Endothelial cell of umbilical vein (primary cell): ENCODE data around the gene C3orf49. TPM values are rescaled to one million over a fixed set of nuclear protein-coding genes. Genes with fewer than 3 reads are reported as not detected.
A peak's percentile ranks its signal among the peaks of the same experiment; 100 is the strongest.

ENCODE experiments used
- BruUV-seq: library from RNA; stranded (reverse); fragments of 400-500 nt; replicated peaks from 2 replicates; lab custom pipeline; 2021; lab: Mats Ljungman, UMichigan
- CTCF ChIA-PET: fragments of 300-600, 350-600 bp; sonication (Branson Sonifier 250); formaldehyde crosslinking; loops from one replicate; lab custom pipeline; 2021; ENCODE audit warnings: antibody characterized with exemption, inconsistent platforms; lab: Charles Lee
- POLR2A ChIA-PET: fragments of 300-600, 350-600 bp; sonication (Branson Sonifier 250); formaldehyde crosslinking; loops from one replicate; lab custom pipeline; 2021; ENCODE audit warnings: antibody characterized with exemption, inconsistent platforms; lab: Charles Lee
- DNase-seq: peaks from one replicate; pipeline ENCODE4 v3.0.0-alpha.2; 2011; ENCODE audit warnings: low read depth, low spot score
- FAIRE-seq: peaks from 2 replicates; lab custom pipeline; 2011; peaks lifted over from hg19 to GRCh38; lab: Jason Lieb, UNC
- H2AFZ ChIP-seq: 2 replicates; pipeline ENCODE4 v1.6.0; 2012; ENCODE audit warnings: low read depth, low read length, control low read depth, inconsistent platforms
- H3K27ac ChIP-seq: 2 replicates; pipeline ENCODE4 v1.5.1; 2011; ENCODE audit warnings: low read depth, mild to moderate bottlenecking, control low read depth, low read length, moderate library complexity; ENCODE audit not compliant: insufficient read depth
- H3K27me3 ChIP-seq, 2 experiments: 2 replicates each; pipeline versions ENCODE4 v1.6.0 to v1.6.1; 2011; ENCODE audit warnings: low read length in 2 of 2, mixed read lengths in 1 of 2; ENCODE audit not compliant: control insufficient read depth in 2 of 2, insufficient read depth in 2 of 2
- H3K36me3 ChIP-seq, 2 experiments: 2 replicates in 1 of 2; 3 replicates in 1 of 2; pipeline ENCODE4 v1.5.1; 2011; ENCODE audit warnings: low read length in 2 of 2, mild to moderate bottlenecking in 1 of 2, moderate library complexity in 1 of 2; ENCODE audit not compliant: control insufficient read depth in 2 of 2, insufficient read depth in 2 of 2; ENCODE audit errors: extremely low read depth in 1 of 2
- H3K4me1 ChIP-seq: 3 replicates; pipeline ENCODE4 v1.5.1; 2011; ENCODE audit warnings: mild to moderate bottlenecking, low read length; ENCODE audit not compliant: control insufficient read depth, insufficient read depth; ENCODE audit errors: extremely low read depth
- H3K4me2 ChIP-seq: 2 replicates; pipeline ENCODE4 v1.6.1; 2011; ENCODE audit warnings: low read length, control low read depth, mixed read lengths; ENCODE audit not compliant: insufficient read depth
- H3K4me3 ChIP-seq, 3 experiments: fragments of 200-600 bp in 1 of 3; sonication (generic), shearing (Covaris generic) in 1 of 3; replicated peaks in 1 of 3; 2 replicates each; pipeline ENCODE4 v1.5.1; 2011 to 2016; ENCODE audit warnings: control low read depth in 3 of 3, low read length in 3 of 3, mild to moderate bottlenecking in 2 of 3, inconsistent platforms in 1 of 3, low read depth in 1 of 3, moderate library complexity in 1 of 3; ENCODE audit not compliant: insufficient read depth in 1 of 3
- H3K79me2 ChIP-seq: 2 replicates; pipeline ENCODE4 v1.6.0; 2012; ENCODE audit warnings: low read length, inconsistent platforms; ENCODE audit not compliant: control insufficient read depth, insufficient read depth
- H3K9ac ChIP-seq: replicated peaks from 2 replicates; pipeline ENCODE3; 2011; ENCODE audit warnings: low read length, control low read depth; ENCODE audit not compliant: insufficient read depth; ENCODE audit errors: extremely low read depth
- H3K9me1 ChIP-seq: replicated peaks from 3 replicates; pipeline ENCODE4 v1.6.0; 2011; ENCODE audit warnings: mild to moderate bottlenecking, low read length; ENCODE audit not compliant: control insufficient read depth, insufficient read depth; ENCODE audit errors: extremely low read depth
- H3K9me3 ChIP-seq: replicated peaks from 2 replicates; pipeline ENCODE4 v1.5.1; 2012; ENCODE audit warnings: low read length, inconsistent platforms; ENCODE audit not compliant: control insufficient read depth, insufficient read depth
- H4K20me1 ChIP-seq: replicated peaks from 2 replicates; pipeline ENCODE3; 2011; ENCODE audit warnings: mild to moderate bottlenecking, low read length; ENCODE audit not compliant: control insufficient read depth, insufficient read depth; ENCODE audit errors: extremely low read depth
- CTCF ChIP-seq, 2 donors: IDR thresholded peaks; 1 replicate in 1 of 2; 2 replicates in 1 of 2; pipeline ENCODE4 v1.5.1; 2011; ENCODE audit warnings: low read length in 2 of 2, mild to moderate bottlenecking in 2 of 2, moderate library complexity in 2 of 2, control low read depth in 1 of 2, inconsistent platforms in 1 of 2, low read depth in 1 of 2; ENCODE audit not compliant: insufficient read depth in 1 of 2; ENCODE audit errors: extremely low read depth in 1 of 2
- EZH2 ChIP-seq: IDR thresholded peaks from 2 replicates; pipeline ENCODE4 v1.6.1; 2012; ENCODE audit warnings: borderline replicate concordance, low read depth, mild to moderate bottlenecking, moderate library complexity, low read length, inconsistent platforms; ENCODE audit not compliant: severe bottlenecking
- FOS ChIP-seq: IDR thresholded peaks from 2 replicates; pipeline ENCODE4 v1.6.1; 2011; ENCODE audit warnings: mild to moderate bottlenecking, low read length, moderate library complexity, borderline replicate concordance; ENCODE audit not compliant: insufficient read depth
- GATA2 ChIP-seq: IDR thresholded peaks from 2 replicates; pipeline ENCODE4 v1.7.0; 2011; ENCODE audit warnings: low read depth, mild to moderate bottlenecking, moderate library complexity, mixed read lengths, low read length; ENCODE audit not compliant: insufficient read length, insufficient read depth
- JUN ChIP-seq: IDR thresholded peaks from 2 replicates; pipeline ENCODE4 v1.6.1; 2011; ENCODE audit warnings: borderline replicate concordance, low read depth; ENCODE audit not compliant: insufficient read length, insufficient read depth
- MYC ChIP-seq: IDR thresholded peaks from one replicate; pipeline ENCODE4 v1.6.1; 2011; ENCODE audit warnings: mild to moderate bottlenecking, low read depth, low read length
- POLR2A ChIP-seq: IDR thresholded peaks from 2 replicates; pipeline ENCODE4 v1.6.1; 2012; ENCODE audit warnings: low read depth, mild to moderate bottlenecking, control low read depth, low read length
- POLR2AphosphoS5 ChIP-seq: IDR thresholded peaks from 2 replicates; pipeline ENCODE4 v1.6.1; 2012; ENCODE audit warnings: low read depth, mild to moderate bottlenecking, control low read depth, low read length, moderate library complexity; ENCODE audit not compliant: insufficient read depth
- dilution Hi-C: fragments of 300-500 bp; cut with MboI; formaldehyde crosslinking; loops from one replicate; pipeline ENCODE4 v1.15.0; 2019; ENCODE audit warnings: low sequenced_read_pairs; ENCODE audit not compliant: extremely low pct_ligation_motif_present
- intact Hi-C: fragments of 100-400 bp; cut with micrococcal nuclease; formaldehyde crosslinking; loops from one replicate; pipeline ENCODE4 v1.10.0; 2022
- polyA plus RNA-seq, 4 experiments: library from polyadenylated mRNA; depleted of rRNA in 3 of 4; stranded (reverse) in 3 of 4; unstranded in 1 of 4; fragments of >200 nt; gene quantifications; 2 replicates each; pipeline versions ENCODE4 v1.2.1 to v1.2.3, GENCODE V29; 2011 to 2012; ENCODE audit warnings: missing spikeins in 1 of 4
- total RNA-seq: library from RNA; stranded (reverse); gene quantifications from 2 replicates; pipeline ENCODE4 v1.2.3, GENCODE V29; 2021
- TF ChIP-seq, protein P1 (sequence below): IDR thresholded peaks from 2 replicates; pipeline ENCODE4 v1.6.1; 2011; ENCODE audit not compliant: insufficient read depth, insufficient read length

C3orf49 gene
- total and polyA plus RNA-seq, 2 donors (not counting 3 experiments of a cell fraction or from before 2014, with no cell fraction given), result not detected

- Histone ChIP-seq H3K9ac (no peak overlapping the region), H3K36me3 (no peaks in the 10 kb centered on the region), H3K27ac (no peak overlapping the region), H3K79me2 (peaks cover 53% of the 10 kb centered on the region), H3K4me1 (peaks cover 2% of the 10 kb centered on the region), H3K4me2 (no peak overlapping the region), H3K9me1 (no peaks in the 10 kb centered on the region), H3K27me3 (no peaks in the 10 kb centered on the region), H3K4me3 (no peak overlapping the region), H4K20me1 (no peaks in the 10 kb centered on the region), H3K9me3 (no peaks in the 10 kb centered on the region), H2AFZ (no peak overlapping the region)
- dilution Hi-C loops, result no loop called here
- no TSS peak for BruUV-seq
- ChIA-PET POLR2A (no interaction called here), CTCF (interaction anchor here (0.7 to 1.0 kb wide), 3 partner anchors 13 to 91 kb away, joined by 3 read pairs; no protein-coding TSS in a partner anchor)
- DNase-seq, result peak; percentile 67
- intact Hi-C loops, result no loop called here
- no peak for FAIRE-seq
- no peak for TF ChIP-seq JUN
These were observed 51.5 kb downstream of the C3orf49 start for GRCh38 chr3:63870615-63871005.

- Histone ChIP-seq H3K27me3 (no peaks in the 10 kb centered on the region), H3K4me1 (peaks cover 2% of the 10 kb centered on the region), H3K9ac (no peak overlapping the region), H2AFZ (no peak overlapping the region), H3K27ac (no peak overlapping the region), H3K4me3 (no peak overlapping the region), H4K20me1 (peaks cover under 1% of the 10 kb centered on the region), H3K4me2 (no peak overlapping the region), H3K9me1 (no peaks in the 10 kb centered on the region), H3K79me2 (peaks cover 56% of the 10 kb centered on the region), H3K9me3 (no peaks in the 10 kb centered on the region), H3K36me3 (no peaks in the 10 kb centered on the region)
- FAIRE-seq (no peak), DNase-seq (no peak)
- BruUV-seq, result no TSS peak
- TF ChIP-seq EZH2, result no peak
- TF ChIP-seq, protein P1, sequence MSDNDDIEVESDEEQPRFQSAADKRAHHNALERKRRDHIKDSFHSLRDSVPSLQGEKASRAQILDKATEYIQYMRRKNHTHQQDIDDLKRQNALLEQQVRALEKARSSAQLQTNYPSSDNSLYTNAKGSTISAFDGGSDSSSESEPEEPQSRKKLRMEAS, result no peak
- TF ChIP-seq CTCF (IDR thresholded peaks at IDR 0.05; ENCODE audit: extremely low read depth in 1 of 2, insufficient read depth in 1 of 2, low read depth in 1 of 2, low read length in 2 of 2), result no peak
- TF ChIP-seq JUN, result no peak
- TF ChIP-seq MYC, result no peak
- no peak for TF ChIP-seq GATA2
- TF ChIP-seq POLR2AphosphoS5, result no peak
- TF ChIP-seq POLR2A, result no peak
- no peak for TF ChIP-seq FOS
- intact Hi-C loops, result no loop called here
- dilution Hi-C loops, result no loop called here
- ChIA-PET POLR2A (no interaction called here), CTCF (no interaction called here)
These were observed 53.2 kb downstream of the C3orf49 start for GRCh38 chr3:63872135-63872924.
